Measurements from ENCODE around the gene TRMT61A. TPM values are rescaled to one million over a fixed set of nuclear protein-coding genes. Genes with fewer than 3 reads are reported as not detected.

The TRMT61A gene
- total and polyA plus RNA-seq, 2 of the 4 experiments (the other 2 are of a cell fraction), result 5.7 to 16.2 TPM

DNA sequence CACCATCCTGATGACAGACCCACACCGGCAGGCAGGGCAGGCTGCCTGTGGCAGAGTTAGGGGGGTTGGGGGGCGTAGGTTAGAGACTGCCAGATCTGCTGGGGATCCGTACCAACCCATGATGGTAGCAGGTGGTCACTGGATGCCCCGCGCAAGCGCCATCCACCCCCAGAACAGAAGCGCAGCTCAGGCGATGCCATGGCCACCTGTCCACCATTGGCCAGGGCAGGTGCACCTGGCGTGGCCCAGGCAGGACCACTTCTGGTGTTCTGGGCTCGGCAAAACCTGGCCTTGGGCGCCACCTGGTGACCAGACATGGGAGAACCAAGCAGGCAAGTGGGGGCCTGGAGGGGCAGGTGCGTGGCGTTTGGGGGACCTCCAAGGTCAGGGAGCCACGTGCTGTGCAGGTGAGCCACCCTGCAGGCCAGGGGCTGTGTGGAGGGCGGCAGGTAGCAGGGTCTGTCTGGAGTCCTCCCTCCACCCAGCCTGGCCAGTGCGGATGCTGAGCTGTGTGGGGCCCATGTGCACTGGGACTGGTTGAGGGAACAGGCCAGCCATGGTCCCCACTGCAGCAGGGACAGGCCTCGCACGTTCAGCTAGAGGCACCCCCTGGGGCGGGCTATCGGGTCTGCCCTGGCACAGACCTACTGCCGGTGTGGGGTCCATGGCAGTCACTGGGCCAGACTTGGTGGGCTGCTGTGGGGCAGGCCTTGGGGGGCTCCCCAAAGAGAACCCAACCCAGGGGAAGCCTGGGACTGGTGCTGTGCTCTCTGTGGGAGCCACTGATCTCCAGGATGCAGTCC lies 17.9 kb downstream of the TRMT61A start (continued):
- TF ChIP-seq CTCF (conservative IDR thresholded peaks at IDR 0.05; ENCODE audit: low read depth, low read length) (peak; percentile 78), NFE2L2 (IDR thresholded peaks at IDR 0.05; ENCODE audit: low read depth, low read length) (no peak)

DNA sequence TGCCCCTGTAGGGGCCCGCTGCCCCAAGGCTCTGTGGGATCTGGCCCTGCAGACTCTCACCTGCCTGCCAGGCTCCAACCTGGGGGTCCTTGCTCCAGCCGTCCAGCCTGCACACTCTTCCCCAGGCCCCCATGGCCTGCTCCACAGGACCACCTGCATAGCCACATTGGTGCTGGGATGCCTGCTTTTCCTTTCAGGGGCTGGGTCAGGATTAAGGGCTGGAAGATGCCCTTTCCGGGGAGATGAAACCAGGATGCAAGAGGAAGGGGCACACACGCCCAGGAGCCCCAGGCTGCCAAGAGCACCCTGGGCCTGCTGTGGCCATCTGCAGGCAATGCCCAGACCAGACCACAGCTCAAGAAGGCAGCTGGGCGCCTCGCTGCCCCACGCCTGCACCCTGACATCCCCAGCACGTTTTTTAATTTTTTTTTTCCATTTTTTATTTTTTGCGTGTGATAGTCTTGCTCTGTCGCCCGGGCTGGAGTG lies 18.5 kb downstream of the TRMT61A start:
- Histone ChIP-seq H3K18ac (ENCODE audit: low read depth, low read length) (no peak overlapping the region), H3K79me1 (ENCODE audit: low read depth in 1 of 2, low read length in 2 of 2) (peaks cover 0 to 10% of the 10 kb centered on the region in 2 experiments; a peak in 2 of 4 replicates), H3K27me3 (ENCODE audit: control insufficient read depth, insufficient read depth, low read length) (no peaks in the 10 kb centered on the region), H3K36me3 (ENCODE audit: control insufficient read depth, insufficient read depth, low read length) (no peaks in the 10 kb centered on the region), H4K91ac (ENCODE audit: insufficient read depth, low read depth, low read length) (no peak overlapping the region), H2AK5ac (ENCODE audit: low read depth, low read length) (no peak overlapping the region), H2BK15ac (ENCODE audit: low read depth, low read length) (no peak overlapping the region), H3K27ac (ENCODE audit: insufficient read depth, low read length) (no peak overlapping the region), H3K4ac (ENCODE audit: low read depth, low read length) (no peak overlapping the region), H3K9me1 (ENCODE audit: insufficient read depth, low read length) (peaks cover 6% of the 10 kb centered on the region; the same call in 1 of the 2 replicates), H2BK5ac (ENCODE audit: low read depth, low read length, poor library complexity, severe bottlenecking) (no peak overlapping the region), H3K4me2 (ENCODE audit: low read depth, low read length) (no peak overlapping the region), H4K20me1 (ENCODE audit: insufficient read depth, low read length) (peaks cover 8% of the 10 kb centered on the region; the same call in 1 of the 2 replicates), H4K8ac (ENCODE audit: low read depth in 2 of 2, low read length in 2 of 2) (no peak overlapping the region), H4K5ac (ENCODE audit: low read depth, low read length) (no peak overlapping the region), H3K23ac (ENCODE audit: low read depth, low read length) (no peak overlapping the region), H2AFZ (replicated peaks; ENCODE audit: low read length, poor library complexity) (no peak overlapping the region), H3K9ac (ENCODE audit: low read depth, low read length) (no peak overlapping the region), H2BK120ac (ENCODE audit: low read depth, low read length) (no peak overlapping the region), H3K56ac (ENCODE audit: extremely low read depth, insufficient read depth, low read length) (no peak overlapping the region), H2BK20ac (ENCODE audit: low read depth, low read length) (no peak overlapping the region), H3K4me1 (ENCODE audit: control insufficient read depth, insufficient read depth, low read length) (peaks cover 12% of the 10 kb centered on the region), H3K4me3 (ENCODE audit: insufficient read depth, low read depth, low read length) (no peak overlapping the region), H2AK9ac (replicated peaks; ENCODE audit: low read depth, low read length, poor library complexity) (no peak overlapping the region), H3K14ac (replicated peaks; ENCODE audit: low read depth, low read length) (no peak overlapping the region), H3K9me3 (ENCODE audit: control insufficient read depth, insufficient read depth, low read length) (no peaks in the 10 kb centered on the region)
- no TSS peak for BruUV-seq (replicated peaks)
- CTCF ChIA-PET, result interaction anchor here (1.1 kb wide), 1 partner anchor 28 kb away, joined by 3 read pairs; no protein-coding TSS in a partner anchor
- WGBS, 2 experiments (ENCODE audit: extremely low coverage in 2 of 2, insufficient read length in 1 of 2), result 79% methylated on average over 6 of the region's 11 CpGs; no CpG with 5 or more reads in 1 of the 2 experiments
- ATAC-seq (ENCODE audit: low read depth) (no peak), DNase-seq (no peak)
- intact Hi-C loops (cut with micrococcal nuclease), result no loop called here
- dilution Hi-C loops (cut with HindIII; ENCODE audit: low sequenced_read_pairs, unreplicated experiment), result no loop called here
- POLR2A ChIA-PET (ENCODE audit: unreplicated experiment), result no interaction called here
- TF ChIP-seq CEBPB (IDR thresholded peaks at IDR 0.05; ENCODE audit: low read depth, low read length) (no peak), FOS (IDR thresholded peaks at IDR 0.05; ENCODE audit: low read depth, low read length) (no peak), MXI1 (IDR thresholded peaks at IDR 0.05; ENCODE audit: borderline replicate concordance, low read depth, low read length) (no peak), CTCF (conservative IDR thresholded peaks at IDR 0.05; ENCODE audit: low read depth, low read length) (no peak)
- TF ChIP-seq, protein P1, sequence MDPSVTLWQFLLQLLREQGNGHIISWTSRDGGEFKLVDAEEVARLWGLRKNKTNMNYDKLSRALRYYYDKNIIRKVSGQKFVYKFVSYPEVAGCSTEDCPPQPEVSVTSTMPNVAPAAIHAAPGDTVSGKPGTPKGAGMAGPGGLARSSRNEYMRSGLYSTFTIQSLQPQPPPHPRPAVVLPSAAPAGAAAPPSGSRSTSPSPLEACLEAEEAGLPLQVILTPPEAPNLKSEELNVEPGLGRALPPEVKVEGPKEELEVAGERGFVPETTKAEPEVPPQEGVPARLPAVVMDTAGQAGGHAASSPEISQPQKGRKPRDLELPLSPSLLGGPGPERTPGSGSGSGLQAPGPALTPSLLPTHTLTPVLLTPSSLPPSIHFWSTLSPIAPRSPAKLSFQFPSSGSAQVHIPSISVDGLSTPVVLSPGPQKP (IDR thresholded peaks at IDR 0.05; ENCODE audit: borderline replicate concordance, low read depth, low read length), result no peak
- in situ Hi-C loops (cut with MboI; ENCODE audit: low sequenced_read_pairs), result no loop called here
